HG02885 (cell line): ENCODE results near the gene AGBL4.

Experiments used
- ATAC-seq: cut with Tn5 transposase; IDR thresholded peaks from one replicate; pipeline ENCODE4 v1.9.1; 2021; ENCODE audit warnings: mild to moderate bottlenecking; ENCODE audit not compliant: unreplicated experiment, poor library complexity

Gene AGBL4

GRCh38 chr1:49204720-49205119 is 819.0 kb downstream of the AGBL4 start:
- ATAC-seq, result no peak

DNA sequence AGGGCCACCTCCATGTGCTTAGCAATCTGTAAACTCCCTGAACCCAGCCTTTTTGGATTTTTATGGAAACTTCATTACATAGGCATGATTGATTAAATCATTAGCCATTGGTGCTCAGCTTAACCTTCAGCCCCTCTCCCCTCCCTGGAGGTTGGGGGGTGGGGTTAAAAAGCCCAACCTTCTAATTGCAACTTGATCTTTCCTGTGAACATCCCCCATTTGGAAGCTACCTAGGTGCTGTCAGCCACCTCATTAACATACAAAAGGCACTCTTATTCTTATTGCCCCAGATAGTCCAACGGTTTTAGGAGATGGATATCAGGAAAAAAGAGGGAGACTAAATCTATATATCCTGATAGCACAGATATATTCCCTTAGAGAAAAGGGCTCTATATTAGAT is 823.0 kb downstream of the AGBL4 start:
- ATAC-seq, result no peak

DNA sequence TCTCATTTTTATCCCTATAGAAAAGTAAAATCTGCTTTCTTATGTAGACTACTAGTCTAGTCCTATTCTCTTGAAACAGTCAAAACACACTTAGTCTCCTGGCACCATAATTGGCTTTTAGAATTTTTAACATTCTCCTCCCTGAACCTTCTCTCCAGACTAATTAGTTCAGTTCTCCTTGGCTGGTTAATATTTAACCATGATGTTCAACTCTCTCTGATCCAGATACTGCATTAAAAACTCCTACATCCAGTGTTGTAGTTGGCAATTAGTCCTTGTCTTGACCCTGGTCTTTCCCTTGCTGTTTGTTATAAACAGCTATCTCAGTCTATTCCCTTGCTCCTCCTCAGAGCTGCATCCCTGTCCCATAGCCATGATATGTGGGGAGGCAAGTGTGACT is 824.2 kb downstream of the AGBL4 start:
- no peak for ATAC-seq

GRCh38 chr1:49197081-49197480 is 826.7 kb downstream of the AGBL4 start:
- ATAC-seq, result no peak

DNA sequence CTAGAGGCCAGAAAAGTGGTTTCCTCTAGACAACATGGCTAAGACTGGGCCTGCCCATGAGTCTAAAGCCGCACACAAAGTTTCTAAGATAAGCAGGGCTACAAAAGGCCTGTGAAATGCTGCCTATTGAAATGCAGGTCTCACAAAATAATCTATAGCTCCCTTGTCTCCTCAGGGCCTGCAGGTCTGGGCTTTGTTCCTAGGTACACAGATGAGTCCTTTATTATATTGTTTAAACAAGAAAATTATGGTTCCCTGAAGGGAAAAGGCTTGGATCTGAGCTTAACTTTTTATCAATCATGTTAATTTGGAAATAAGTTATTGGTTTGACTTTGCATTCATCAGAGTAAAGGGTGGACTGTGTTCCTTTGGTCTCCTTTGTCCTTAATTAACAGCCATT is 833.6 kb downstream of the AGBL4 start:
- ATAC-seq, result no peak

DNA sequence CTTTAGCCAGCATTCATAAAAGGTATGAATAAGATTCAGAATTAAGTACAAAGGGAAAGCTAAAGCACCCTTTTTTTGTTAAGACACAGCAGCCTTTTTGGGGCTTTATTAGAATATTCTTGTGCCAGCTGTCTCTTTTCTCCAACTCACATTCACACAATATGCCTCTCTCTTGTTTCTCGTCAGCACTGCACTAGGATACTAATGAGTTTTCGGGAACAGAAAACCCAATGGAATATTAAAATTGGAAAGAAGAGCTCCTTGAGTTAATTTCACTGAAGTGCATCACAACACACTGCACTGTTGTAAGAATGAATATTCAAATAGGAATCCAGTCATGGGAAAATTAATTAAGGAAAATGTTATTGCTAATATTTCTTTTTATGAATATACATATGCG is 836.7 kb downstream of the AGBL4 start:
- ATAC-seq, result no peak

GRCh38 chr1:49185450-49185980 is 838.2 kb downstream of the AGBL4 start:
- ATAC-seq, result no peak

DNA sequence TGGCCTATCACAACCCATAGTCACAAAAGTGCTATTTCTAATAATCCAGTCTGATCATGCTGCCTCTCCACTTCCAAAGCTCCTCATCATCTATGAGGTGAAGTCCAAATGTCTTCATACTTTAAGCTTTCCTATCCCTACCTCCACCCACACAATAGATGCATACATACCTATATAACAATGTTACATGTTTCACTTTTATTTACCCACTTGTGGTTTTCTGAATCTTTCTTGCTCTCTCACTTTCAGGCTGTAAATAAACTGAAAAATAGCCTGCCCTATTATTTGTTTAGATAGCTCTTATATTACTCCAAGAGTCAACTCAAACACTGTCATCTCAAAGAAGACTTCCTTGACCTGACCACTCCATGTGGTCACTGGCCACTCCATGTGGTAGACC is 840.3 kb downstream of the AGBL4 start:
- ATAC-seq, result no peak

GRCh38 chr1:49181033-49181432 is 842.7 kb downstream of the AGBL4 start:
- no peak for ATAC-seq

DNA sequence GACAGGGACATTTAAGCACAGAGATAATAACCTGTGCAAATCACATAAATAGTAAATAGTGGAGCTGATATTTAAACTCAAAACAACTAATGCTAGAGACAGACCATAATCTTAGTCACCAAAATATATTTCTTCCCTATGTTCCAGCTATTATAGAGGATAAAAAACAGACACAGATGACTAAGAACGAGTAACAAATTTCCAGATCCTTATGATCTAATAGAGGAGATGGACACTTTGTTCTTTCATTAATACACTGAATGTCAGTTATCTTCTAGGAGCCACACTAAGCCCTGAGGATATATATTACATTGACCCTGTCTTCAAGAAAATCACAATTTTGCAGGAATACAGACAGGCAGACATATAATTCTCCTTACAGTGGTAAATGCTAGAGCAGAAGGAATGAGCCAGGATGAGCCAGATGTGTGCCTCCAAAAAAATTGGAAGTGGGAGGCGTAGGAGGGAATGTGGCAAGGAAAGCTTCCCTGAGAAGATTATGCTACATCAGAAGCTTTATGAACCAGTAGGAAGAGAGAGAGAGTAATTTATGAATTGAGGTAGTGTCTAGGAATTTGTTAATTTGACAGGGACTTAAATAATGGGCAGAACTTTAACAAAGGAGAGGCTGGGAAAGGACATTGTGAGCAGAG is 851.7 kb downstream of the AGBL4 start:
- ATAC-seq, result no peak

DNA sequence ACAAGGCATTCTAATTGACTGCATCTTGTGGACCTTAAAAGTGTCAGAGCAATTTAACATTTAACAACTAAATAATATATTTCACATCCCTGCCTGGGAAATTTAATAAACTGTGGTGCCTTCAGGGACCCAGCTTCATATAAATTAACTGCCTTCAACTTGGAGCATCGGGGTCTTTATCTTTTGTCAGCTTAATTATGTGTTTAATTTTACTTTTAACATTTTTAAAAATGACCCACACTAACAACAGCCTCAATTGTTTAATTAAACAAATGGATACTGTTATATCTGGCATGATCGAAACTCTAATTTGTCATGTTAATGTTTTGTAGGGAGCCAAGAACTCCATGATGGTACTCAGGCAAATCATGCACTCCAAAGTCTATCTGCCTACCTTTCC is 857.7 kb downstream of the AGBL4 start:
- no peak for ATAC-seq

DNA sequence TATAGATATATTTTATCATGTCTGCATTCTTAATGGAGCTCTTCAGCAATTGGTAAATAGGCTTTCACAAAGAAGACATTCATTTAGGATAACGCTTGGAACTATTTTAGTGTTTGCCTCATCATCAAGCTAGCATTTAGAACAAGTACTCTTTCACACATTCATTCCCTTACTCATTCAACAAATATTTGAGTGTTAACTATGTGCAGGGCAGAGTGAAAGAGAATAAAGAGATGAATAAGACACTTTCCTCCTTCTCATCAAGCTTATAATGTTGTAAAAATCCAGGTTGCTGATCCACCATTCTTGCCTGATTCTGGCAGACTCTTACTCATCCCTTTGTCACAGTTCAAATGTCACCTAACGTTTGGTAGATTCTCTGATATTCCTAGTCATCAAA is 860.7 kb downstream of the AGBL4 start:
- ATAC-seq, result no peak

DNA sequence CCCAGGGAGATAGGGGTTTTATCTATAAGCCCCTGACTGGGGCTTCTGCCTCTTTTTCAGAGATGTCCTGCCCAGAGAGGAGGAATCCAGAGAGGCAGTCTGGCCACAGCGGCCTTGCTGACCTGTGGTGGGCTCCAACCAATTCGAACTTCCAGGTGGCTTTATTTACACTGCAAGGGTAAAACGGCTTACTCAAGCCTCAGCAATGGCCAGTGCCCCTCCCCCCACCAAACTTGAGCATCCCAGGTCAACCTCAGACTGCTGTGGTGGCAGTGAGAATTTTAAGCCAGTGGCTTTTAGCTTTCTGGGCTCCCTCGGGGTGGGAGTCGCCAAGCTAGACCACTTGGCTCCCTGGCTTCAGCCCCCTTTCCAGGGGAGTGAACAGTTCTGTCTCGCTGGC is 863.1 kb downstream of the AGBL4 start:
- no peak for ATAC-seq

DNA sequence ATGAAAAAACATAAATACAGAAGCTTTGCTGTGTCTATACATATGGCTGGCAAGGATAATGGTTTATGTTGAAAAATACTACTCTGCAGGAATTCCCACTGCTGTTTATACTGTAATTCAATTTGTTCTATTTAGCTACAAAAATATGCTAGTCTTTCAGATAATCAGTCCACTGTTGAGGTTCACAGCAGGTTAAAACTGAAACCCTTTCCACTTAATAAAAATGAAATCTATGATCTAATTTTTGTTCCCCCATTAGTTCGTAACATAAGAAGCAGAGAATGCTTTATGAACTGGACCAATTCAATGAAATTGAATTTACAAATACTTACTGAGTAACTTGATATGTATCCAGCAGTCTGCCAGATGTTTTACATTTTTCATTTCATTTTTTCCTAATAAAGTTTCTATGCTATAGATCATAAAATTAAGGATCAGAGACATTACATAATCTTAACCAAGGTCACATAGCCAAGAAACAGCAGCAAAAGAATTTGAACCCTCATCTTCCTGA is 887.0 kb downstream of the AGBL4 start:
- ATAC-seq, result no peak

- ATAC-seq, result no peak
These were observed 898.0 kb downstream of the AGBL4 start for GRCh38 chr1:49125746-49126145.

GRCh38 chr1:49111931-49112330 is 911.8 kb downstream of the AGBL4 start:
- ATAC-seq, result no peak

GRCh38 chr1:49106445-49106844 is 917.3 kb downstream of the AGBL4 start:
- ATAC-seq, result no peak

DNA sequence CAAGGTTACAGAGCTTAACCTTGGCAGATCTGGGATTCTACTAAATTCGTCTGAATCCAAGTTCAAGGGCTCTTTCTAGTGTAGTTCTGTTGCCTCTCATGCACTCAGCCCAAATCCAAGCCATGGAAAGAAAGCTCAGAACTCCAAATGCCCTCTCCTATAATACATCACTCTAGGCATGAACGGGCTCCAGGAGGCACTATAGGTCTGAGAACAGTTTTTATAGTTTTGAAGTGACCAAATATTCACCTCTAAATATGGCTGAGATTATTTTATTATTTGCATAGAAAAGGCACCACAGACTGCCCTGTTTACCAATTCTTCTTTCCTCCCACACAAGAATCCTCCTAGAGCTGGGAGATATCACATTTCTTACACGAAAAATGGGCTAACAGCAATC is 919.2 kb downstream of the AGBL4 start:
- ATAC-seq, result no peak

DNA sequence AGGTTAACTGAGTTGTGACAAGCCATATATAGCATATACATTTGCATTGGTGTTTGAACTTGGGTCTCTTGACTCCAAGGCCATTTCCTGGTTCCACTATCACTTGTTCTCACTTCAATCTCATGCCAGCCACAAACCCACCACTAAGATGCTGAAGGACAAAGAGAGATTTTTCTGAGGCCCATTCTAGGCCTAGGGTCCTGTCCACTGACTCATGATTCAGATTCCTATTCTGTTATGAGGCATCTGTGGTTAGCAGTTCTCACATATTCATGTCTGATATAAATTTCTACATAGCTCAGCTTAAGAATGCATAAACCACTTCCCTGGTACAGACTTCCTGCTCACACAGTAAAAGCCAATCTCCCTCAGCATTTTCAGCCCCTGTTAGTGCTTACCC is 921.0 kb downstream of the AGBL4 start:
- ATAC-seq, result no peak

DNA sequence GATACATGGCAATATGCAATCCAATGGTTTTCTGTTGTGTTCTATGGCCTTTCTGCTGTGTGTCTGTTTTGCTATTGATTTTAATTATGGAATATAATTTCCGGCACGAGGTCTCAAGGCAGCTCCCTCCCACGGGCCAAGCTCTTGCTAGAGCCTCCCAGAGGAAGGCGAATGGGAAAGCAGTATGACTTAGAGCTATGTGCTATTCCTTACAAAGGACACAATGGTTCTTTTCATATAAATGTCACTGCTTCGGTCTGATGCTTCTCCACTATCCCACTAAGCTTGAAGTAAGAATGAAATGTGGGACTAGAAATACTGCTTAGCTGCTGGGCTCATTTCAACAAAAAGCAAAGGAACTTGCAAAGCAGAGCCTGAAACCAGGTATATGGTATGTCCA is 924.9 kb downstream of the AGBL4 start:
- ATAC-seq, result no peak

DNA sequence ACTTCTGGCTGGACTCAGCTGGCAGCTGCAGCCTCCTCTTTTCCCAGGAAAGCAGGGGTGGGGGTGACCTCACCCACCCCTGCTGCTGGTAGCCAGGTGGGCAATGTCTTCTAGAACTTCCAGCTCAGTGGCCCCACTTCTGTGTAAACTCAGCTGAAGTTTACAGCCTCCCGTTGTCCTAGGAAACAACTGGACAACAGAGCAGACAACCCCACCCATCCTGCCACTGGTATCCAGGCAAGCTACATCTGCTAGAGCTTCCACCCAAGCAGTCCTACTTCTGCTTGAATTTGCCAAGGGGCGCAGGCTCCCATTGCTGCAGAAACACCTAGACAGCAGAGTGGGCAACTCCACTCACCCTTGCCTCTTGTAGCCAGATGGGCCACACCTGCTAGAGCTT is 937.4 kb downstream of the AGBL4 start:
- ATAC-seq, result no peak

DNA sequence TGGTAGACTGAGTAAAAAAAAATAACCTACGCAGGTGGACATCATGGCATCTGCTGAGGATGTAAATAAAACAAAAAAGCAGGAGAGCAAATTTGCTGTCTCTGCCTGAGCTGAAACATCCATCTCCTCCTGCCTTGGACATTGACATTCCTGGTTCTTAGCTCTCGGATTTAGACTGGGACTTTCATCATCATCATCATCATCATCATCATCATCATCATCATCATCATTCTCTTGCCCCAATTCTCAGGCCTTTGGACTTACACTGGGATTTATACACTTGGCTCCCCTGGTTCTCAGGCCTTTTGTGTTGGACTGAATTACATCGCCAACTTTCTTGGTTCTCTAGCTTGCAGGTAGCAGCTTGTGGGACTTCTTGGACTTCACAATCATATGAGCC is 938.7 kb downstream of the AGBL4 start:
- no peak for ATAC-seq
